DMS53 treated with DMSO at 0.1 percent for 48 hours (cell line): ENCODE measurements around the gene RRAD.

Experiments
- DNase-seq: peaks from one replicate; lab custom pipeline; 2025; ENCODE audit not compliant: unreplicated experiment; lab: John Stamatoyannopoulos, UW

Gene RRAD

DNA sequence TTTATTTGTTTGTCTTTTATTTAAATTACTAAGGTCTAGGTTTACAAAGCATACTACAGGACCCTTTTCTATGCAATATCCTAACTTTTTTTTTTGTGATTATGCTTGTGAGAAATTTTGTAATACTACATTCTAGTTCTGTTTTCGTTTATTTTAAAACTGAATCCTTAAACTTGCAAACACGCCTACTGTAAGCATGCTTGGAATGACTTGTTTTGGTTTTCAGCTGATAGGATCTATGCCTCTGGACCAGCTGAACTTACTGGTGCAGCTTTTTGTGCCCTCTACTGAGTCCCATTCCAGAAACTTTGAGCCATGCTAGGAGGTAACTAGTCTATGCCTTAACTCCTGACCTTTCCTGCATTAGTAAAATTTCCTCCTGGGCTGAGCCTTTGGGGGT, 39.0 kb downstream of the RRAD start:
- DNase-seq: no peak

DNA sequence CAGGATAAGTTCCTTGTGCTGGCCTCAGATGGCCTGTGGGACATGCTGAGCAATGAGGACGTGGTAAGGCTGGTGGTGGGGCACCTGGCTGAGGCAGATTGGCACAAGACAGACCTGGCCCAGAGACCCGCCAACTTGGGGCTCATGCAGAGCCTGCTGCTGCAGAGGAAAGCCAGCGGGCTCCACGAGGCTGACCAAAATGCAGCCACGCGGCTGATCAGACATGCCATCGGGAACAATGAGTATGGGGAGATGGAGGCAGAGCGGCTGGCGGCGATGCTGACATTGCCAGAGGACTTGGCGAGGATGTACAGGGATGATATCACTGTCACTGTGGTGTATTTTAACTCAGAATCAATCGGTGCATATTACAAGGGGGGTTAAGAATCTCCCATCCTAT, 39.8 kb downstream of the RRAD start:
- no peak for DNase-seq

DNA sequence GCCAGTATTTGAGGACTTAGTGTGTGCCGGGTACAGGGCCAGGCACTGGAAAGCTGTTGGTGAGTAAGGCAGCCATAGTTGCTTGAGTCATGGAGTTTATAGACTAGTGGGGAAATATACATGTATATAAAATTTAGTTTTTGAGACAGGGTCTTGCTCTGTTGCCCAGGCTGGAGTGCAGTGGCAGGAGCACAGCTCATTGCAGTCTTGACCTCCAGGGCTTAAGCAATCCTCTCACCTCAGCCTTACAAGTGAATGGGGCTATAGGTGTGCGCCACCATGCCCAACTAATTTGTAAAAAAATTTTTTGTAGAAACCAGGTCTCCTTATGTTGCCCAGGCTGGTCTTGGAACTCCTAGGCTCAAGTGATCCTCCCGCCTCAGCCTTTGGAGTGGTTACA, 42.6 kb downstream of the RRAD start:
- no peak for DNase-seq

GRCh38 chr16:66881964-66882508, 43.3 kb downstream of the RRAD start:
- no peak for DNase-seq

GRCh38 chr16:66881560-66881959, 43.8 kb downstream of the RRAD start:
- no peak for DNase-seq

DNA sequence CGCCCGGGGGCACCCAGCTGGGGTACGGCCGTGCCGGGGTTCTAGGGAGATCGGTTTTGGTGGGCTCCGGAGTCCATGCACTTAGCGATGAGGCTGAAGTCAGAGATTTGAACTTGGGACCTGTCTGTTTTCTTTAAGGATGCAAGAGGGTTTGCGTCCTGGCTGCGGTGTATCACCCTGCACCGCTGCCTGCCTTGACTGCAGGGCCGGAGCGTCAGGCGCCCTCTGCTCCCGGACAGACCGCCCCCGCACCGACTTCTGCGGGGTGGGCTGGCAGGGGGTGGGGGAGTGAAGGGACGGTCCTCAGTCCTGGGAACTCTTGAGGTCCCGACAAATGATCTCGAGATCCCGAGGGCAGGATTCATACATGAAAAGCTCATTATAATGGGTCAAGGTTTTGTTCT, 44.3 kb downstream of the RRAD start:
- DNase-seq: no peak

DNA sequence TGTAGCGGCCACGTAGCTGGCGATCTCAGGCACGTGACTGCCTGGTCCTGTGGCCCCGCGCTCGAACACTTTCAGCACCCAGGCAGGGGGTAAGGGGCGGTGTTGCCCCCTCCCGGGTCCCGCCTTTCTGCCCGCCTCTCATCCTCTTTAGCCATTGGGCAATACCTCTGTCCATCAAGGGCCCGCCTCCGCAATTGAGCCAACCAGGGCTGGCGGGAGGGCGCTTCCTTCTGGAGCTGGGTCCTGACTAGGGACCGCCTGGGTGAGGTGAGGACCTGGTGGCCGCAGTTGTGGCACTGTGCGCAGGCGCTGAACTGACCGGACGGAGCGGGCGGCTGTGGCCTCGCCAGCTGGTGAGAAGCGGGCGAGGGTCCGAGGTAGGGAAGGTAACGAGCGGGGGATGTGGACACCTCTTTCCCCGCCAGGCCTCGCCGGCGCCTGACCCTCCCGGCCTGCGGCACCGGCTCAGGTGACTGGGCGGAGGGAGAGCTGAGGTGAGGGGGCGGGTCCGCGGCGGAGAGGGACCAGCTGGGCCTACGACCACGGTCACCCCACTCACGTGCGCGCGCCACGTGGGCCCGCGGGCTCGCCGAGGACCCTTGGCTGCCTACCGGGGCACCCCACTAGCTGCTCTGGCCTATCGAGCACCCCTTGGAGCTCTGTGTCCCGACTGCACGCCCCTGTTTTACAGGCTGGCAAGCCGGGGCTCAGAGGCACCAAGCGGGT, 44.9 kb downstream of the RRAD start, which contains the start of gene PDP2:
PDP2 (plus strand) TSS at position 228 of the 726 bp plus-strand sequence. CDS start 3,770 bp downstream, outside the sequence.
- peak; percentile 69 for DNase-seq

- DNase-seq: no peak
Measured at GRCh38 chr16:66878067-66878466, 47.3 kb downstream of the RRAD start.

- DNase-seq: no peak
Measured at GRCh38 chr16:66874079-66874775, 51.1 kb downstream of the RRAD start.

DNA sequence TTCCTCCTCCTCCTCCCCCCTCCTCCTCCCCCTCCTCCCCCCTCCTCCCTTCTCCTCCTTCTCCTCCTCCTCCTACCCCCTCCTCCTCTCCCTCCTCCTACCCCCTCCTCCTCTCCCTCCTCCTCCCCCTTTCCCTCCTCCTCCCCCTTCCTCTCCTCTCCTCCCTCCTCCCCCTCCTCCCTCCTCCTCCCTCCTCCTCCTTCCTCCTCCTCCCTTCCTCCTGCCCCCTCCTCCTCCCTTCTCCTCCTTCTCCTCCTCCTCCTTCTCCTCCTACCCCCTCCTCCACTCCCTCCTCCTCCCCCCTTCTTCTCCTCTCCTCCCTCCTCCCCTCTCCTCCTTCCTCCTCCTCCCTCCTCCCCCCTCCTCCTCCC, 51.7 kb downstream of the RRAD start:
- no peak for DNase-seq

DNA sequence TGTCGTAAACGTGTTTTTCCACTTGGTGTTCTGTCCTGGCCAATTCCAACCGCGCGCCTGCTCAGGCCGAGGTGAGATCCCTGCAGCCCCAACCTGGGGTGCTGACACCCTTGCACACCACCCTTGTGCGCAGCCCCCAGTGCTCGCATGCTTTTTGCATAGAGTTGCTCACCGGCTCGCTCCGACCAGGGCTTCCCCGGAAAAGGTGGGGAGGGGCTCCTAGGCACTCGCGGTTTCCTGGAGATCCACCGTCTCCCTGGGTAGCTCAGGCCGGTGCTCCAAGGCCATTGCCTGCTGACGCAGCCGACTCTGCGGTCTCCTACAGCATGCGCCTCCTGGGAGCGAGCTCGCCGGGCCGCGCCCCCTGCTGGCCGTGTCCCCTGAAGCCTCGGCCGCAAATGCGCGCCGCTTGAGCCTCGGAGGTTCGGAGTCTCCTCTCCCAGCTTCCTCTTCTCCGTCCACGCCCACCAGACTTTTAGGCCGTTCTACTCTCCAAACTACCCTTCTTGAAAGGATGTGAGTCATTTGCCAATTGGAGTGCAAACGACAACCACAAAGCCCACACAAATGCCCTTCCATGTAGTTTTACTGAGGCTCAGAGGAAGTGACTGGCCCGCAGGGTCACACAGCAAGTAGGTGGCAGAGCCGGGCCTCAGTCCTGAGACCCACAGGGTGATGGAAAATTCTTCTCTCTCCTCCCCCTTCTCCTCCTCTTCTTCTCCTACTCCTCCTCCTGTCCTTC, 52.2 kb downstream of the RRAD start:
- peak; percentile 59 for DNase-seq

DNA sequence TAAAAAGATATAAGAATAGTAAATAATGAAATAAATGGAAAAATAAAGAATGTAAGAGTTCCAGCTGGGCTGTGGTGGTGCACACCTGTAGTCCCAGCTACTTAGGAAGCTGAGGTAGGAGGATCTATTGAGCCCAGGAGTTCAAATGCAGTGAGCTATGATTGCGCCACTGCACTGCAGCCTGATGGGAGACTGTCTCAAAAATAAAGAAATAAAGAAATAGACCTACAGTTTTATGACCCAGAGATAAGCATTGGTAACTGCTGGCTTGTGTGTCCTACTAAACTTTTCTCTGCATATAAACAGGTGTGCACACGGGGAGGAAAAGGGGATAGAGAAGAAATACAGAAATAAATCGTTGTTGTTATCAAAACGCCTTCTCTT, 52.8 kb downstream of the RRAD start:
- DNase-seq: no peak

- DNase-seq: no peak
Measured at GRCh38 chr16:66871840-66872239, 53.5 kb downstream of the RRAD start.
